AG10803 (cell line): Measurements from ENCODE around the gene CCDC68.

ENCODE experiments used
- DNase-seq: peaks from one replicate; pipeline ENCODE4 v3.0.0; 2010; ENCODE audit warnings: low read depth
- H3K4me3 ChIP-seq: 2 replicates; pipeline ENCODE4 v1.5.1; 2011; ENCODE audit warnings: mild to moderate bottlenecking, low read length, control low read depth
- TF ChIP-seq, protein P1 (sequence below): conservative IDR thresholded peaks from 2 replicates; pipeline ENCODE4 v1.5.1; 2011; ENCODE audit warnings: mild to moderate bottlenecking, low read length, control low read depth, inconsistent platforms

CCDC68 gene

DNA sequence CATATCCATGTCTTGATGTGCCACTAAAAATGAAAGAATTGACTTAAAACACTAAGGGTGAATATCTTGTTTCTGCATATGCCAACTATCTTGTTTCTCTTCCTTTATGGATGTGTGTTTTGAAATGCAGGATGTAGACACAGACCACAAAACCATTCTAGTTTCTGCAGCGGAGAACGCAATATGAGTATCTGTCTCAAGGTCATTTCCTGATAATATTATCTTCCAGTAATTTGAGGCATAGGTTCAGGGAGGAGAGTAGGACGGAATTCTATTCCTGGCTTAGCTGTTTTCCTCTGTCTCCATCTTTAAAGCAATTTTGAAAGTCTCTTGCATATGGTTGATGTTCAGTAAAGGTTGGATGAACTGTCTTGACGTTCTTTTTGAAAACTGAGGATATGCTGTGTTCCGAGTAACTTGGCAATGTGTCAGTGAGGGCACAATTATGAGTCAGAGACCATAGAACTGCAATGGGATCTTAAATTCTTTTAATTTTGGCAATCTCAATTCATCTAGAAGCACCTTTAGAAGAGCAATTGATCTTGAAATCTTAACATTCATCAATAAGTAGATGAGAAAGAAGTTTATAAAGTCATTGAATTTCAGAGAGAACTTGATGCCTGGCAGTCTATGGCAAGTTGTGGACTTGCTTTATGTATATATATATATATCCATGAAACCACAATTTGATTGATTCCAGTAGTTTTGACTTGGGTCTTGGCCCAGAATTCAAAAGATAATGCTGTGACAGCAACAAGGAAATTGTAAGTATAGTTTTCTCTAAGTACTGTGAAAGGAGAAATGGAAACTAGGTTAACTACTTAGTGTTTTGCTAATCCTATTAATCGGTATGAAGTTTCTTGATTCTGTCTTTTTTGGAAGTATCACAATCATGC, 106.2 kb downstream of the CCDC68 start:
- TF ChIP-seq, protein P1, sequence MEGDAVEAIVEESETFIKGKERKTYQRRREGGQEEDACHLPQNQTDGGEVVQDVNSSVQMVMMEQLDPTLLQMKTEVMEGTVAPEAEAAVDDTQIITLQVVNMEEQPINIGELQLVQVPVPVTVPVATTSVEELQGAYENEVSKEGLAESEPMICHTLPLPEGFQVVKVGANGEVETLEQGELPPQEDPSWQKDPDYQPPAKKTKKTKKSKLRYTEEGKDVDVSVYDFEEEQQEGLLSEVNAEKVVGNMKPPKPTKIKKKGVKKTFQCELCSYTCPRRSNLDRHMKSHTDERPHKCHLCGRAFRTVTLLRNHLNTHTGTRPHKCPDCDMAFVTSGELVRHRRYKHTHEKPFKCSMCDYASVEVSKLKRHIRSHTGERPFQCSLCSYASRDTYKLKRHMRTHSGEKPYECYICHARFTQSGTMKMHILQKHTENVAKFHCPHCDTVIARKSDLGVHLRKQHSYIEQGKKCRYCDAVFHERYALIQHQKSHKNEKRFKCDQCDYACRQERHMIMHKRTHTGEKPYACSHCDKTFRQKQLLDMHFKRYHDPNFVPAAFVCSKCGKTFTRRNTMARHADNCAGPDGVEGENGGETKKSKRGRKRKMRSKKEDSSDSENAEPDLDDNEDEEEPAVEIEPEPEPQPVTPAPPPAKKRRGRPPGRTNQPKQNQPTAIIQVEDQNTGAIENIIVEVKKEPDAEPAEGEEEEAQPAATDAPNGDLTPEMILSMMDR: no peak
- no peak overlapping the region for H3K4me3 ChIP-seq

More for the DNA sequence above, 106.2 kb downstream of the CCDC68 start:
- DNase-seq: no peak
